ENCODE results near the gene IRAK2.

- TF ChIP-seq, protein P1, sequence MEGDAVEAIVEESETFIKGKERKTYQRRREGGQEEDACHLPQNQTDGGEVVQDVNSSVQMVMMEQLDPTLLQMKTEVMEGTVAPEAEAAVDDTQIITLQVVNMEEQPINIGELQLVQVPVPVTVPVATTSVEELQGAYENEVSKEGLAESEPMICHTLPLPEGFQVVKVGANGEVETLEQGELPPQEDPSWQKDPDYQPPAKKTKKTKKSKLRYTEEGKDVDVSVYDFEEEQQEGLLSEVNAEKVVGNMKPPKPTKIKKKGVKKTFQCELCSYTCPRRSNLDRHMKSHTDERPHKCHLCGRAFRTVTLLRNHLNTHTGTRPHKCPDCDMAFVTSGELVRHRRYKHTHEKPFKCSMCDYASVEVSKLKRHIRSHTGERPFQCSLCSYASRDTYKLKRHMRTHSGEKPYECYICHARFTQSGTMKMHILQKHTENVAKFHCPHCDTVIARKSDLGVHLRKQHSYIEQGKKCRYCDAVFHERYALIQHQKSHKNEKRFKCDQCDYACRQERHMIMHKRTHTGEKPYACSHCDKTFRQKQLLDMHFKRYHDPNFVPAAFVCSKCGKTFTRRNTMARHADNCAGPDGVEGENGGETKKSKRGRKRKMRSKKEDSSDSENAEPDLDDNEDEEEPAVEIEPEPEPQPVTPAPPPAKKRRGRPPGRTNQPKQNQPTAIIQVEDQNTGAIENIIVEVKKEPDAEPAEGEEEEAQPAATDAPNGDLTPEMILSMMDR (IDR thresholded peaks at IDR 0.05) = no peak
- TF ChIP-seq POLR2A (IDR thresholded peaks at IDR 0.05) = no peak
Measured at GRCh38 chr3:10204921-10205320, 40.2 kb downstream of the IRAK2 start.

Data from ovary (tissue), 3 donors.